Measurements from ENCODE around the gene ZNF710.

GRCh38 chr15:90024406-90024805 lies 23.3 kb downstream of the ZNF710 start:
- TF ChIP-seq CTCF (IDR thresholded peaks at IDR 0.05): no peak
- no peak for TF ChIP-seq POLR2A (IDR thresholded peaks at IDR 0.05)
